ENCODE measurements around the gene NUP153. TPM values are rescaled to one million over a fixed set of nuclear protein-coding genes. Genes with fewer than 3 reads are reported as not detected.

NUP153 gene
- total and polyA plus RNA-seq, 8 donors, result 3.8 to 17.4 (median 11.0) TPM

DNA sequence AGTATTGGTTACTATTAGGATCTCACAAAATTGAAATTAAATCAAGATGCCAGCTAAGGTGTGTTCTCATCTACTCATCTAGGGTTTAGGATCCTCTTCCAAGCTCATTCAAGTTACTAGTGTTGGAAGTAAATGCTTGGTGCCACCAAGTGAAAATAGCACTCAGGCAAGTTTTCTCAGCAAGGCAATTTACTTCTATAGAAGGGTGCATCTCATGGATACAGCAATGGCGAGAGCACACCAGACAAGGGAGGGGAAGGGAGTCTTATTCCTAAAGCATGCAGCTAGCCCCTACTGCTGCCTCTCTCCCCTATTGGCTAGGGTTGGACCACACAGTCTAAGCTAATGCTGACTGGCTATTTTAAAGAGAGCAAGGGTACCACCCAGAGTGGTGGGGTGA is 129.7 kb downstream of the NUP153 start:
- WGBS, 2 donors, result 84 to 87% methylated on average over 1 of the region's 1 CpG
- no peak overlapping the region for H3K4me3 ChIP-seq
- no peaks in the 10 kb centered on the region for H3K36me3 ChIP-seq
- no peaks in the 10 kb centered on the region for H3K27me3 ChIP-seq
- no peak overlapping the region for H3K27ac ChIP-seq
- no peak for ATAC-seq
- H3K9me3 ChIP-seq, result no peaks in the 10 kb centered on the region
- H3K4me1 ChIP-seq, result no peaks in the 10 kb centered on the region
- TF ChIP-seq, protein P1, sequence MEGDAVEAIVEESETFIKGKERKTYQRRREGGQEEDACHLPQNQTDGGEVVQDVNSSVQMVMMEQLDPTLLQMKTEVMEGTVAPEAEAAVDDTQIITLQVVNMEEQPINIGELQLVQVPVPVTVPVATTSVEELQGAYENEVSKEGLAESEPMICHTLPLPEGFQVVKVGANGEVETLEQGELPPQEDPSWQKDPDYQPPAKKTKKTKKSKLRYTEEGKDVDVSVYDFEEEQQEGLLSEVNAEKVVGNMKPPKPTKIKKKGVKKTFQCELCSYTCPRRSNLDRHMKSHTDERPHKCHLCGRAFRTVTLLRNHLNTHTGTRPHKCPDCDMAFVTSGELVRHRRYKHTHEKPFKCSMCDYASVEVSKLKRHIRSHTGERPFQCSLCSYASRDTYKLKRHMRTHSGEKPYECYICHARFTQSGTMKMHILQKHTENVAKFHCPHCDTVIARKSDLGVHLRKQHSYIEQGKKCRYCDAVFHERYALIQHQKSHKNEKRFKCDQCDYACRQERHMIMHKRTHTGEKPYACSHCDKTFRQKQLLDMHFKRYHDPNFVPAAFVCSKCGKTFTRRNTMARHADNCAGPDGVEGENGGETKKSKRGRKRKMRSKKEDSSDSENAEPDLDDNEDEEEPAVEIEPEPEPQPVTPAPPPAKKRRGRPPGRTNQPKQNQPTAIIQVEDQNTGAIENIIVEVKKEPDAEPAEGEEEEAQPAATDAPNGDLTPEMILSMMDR (IDR thresholded peaks at IDR 0.05), result no peak
- DNase-seq, result no peak
- no peak for FAIRE-seq
- intact Hi-C loops (cut with DNase I), result no loop called here

DNA sequence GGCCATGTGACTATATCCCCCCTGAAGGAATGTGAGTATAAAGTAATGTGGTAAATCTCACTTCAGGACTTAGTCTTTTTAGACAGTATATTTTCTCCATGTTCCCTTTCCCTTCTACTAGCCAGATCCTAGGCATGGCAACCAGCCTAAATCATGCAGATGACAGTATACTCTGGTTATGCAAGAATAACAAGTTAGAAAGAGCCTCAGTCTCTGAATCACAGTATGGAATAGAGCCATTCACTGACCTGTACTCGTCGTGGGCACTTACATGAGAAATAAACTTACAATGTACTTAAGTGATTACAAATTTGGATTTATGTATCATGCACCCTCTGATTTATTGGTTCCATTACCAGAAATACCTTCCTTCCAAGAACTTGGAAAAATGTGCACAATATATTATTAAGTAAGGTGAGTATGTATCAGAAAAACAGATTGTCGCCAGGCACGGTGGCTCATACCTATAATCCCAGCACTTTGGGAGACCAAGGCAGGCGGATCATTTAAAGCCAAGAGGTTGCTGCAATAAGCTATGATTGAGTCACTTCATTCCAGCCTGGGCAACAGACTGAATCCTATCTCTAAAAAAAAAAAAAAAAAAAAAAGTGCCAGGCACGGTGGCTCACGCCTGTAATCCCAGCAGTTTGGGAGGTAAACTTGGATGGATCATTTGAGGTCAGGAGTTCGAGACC is 131.7 kb downstream of the NUP153 start:
- intact Hi-C loops (cut with DNase I), result no loop called here
- H3K4me1 ChIP-seq, result no peaks in the 10 kb centered on the region
- no peak for DNase-seq
- H3K36me3 ChIP-seq, result no peaks in the 10 kb centered on the region
- H3K27ac ChIP-seq, result no peak overlapping the region
- no peak for ATAC-seq
- FAIRE-seq, result no peak
- H3K9me3 ChIP-seq, result no peaks in the 10 kb centered on the region
- TF ChIP-seq, protein P1 (IDR thresholded peaks at IDR 0.05), result no peak
- WGBS, 2 donors, result 69 to 82% methylated on average over 8 of the region's 8 CpGs
- H3K4me3 ChIP-seq, result no peak overlapping the region
- H3K27me3 ChIP-seq, result no peaks in the 10 kb centered on the region

DNA sequence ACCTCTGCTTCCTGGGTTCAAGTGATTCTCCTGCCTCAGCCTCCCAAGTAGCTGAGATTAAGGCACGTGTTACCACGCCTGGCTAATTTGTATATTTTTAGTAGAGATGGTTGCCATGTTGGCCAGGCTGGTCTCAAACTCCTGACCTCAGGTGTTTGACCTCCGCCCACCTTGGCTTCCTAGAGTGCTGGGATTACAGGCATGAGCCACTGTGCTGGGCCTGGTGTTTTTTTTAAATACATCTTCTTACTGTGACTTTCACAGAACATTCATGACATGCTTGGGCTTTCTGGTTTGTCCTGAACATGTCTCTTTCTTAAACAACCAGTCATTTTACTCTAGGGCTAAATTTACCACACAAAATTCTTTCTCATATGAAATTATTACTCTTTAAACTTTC is 141.3 kb downstream of the NUP153 start:
- Histone ChIP-seq H3K36me3 (no peaks in the 10 kb centered on the region), H3K27ac (no peak overlapping the region), H3K9me3 (no peaks in the 10 kb centered on the region), H3K4me3 (no peak overlapping the region), H3K27me3 (no peaks in the 10 kb centered on the region), H3K4me1 (no peaks in the 10 kb centered on the region)
- ATAC-seq (no peak), FAIRE-seq (no peak), DNase-seq (no peak)
- intact Hi-C loops (cut with DNase I), result no loop called here
- 84 to 92% methylated on average over 3 of the region's 3 CpGs for WGBS, 2 donors
- TF ChIP-seq, protein P1 (IDR thresholded peaks at IDR 0.05), result no peak

Other genes with a start within 250 kb of the NUP153 start
- 10 to 100 TPM in 5 of 6 donors, 1 to 10 TPM in 1; 9.8 to 15.9 (median 12.0) TPM for gene FAM8A1, start 106.6 kb downstream of the NUP153 start, total RNA-seq
- 10 to 100 TPM in 1 of 2 donors, 1 to 10 TPM in 1; 4.7 to 11.4 TPM for gene FAM8A1, start 106.6 kb downstream of the NUP153 start, polyA plus RNA-seq

All from pancreas (tissue), 10 donors.